ENCODE measurements around the gene TMEM258.

The TMEM258 gene

DNA sequence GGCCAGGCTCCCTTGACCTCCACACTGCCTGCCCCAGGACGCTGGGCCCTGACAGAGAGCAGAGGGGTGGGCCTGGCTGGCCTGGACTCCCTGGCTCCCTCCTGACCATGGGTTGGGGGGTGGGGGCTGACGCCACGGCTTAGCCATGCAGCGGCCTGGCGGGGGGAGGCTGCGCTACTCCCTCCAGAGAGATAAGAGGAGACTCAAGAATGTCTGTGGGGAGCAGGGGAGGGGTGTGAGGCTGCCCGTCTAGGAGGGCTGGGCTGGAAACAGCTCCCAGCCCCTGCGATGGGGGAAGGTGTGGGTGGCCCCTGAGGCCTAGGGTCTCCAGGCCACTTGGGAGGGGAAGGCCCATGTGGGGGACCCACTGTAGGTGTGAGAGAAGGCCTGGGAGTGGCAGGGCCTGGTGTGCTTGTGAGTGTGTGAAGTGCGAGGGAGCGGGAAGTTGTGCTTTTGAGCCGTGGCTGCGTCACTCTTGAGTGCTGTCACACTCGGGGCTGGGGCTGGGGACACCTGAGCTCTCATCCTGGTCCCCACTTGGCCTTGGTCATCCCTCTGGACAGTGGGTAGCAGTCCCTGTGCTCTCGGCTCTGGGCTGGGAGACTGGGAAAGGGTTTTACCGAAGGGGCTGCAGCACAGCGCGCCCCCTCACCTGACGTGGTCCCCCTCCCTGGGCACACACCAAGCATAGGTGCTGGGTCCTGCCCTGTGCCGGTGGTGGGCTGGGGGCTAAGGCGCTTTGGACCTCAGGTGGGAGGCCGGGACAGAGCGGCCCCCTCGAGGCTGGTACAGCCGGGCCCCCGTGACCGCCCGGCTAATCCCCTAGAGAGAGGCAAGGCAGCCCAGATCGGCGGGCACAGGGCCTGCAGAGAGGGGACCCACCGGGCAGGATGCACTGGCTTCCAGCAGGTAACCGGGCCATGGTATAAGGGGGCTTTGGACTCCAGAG, 37.6 kb downstream of the TMEM258 start:
- DNase-seq = no peak

DNA sequence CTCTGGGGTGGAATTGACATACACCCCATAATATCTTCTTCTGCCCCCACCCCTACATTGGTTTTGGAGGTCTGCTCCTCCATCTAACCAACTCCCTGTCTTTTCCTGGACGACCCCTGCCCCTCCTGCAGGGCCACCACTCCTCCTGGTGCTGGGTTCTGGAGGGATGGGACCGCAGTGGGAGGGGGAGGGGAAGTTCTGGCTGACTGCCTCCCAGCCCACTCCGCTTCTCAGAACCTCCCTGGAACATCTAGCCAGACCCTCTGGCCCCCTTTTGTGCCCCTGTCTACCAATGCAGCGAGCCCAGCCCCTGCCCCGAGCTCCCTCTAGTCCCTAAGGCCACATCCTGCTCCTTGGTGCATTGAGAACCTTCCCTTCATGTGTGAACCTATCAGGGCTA, 38.7 kb downstream of the TMEM258 start:
- no peak for DNase-seq

DNA sequence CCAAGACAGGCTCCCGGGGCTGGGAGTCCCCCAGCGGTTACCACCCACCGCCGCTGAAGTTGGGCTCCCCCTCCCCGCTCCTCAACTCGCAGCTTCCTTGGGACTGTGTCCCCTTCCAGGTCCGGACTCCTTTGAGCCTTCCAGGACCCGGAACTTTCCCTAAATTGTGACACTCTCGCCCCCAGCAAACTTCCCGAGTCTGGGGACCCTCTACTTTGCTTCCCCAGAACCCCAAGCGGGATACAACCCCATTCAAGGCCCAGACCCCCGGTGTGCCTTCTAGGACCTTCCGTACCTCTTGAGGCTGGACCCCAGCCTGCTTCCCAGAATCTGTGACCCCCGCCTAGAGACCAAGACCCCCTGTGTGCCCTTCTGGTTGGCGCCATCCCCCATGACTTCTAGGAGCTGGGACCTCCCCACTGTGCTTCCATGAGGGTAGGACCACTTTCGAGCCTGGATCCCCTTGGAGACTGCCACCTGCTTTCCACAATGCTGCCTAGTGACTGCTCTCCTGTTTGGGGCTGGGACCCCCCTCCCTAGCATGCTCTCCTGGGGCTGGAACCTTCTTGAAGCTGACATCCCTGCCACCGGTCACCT, 39.4 kb downstream of the TMEM258 start:
- DNase-seq = no peak

DNA sequence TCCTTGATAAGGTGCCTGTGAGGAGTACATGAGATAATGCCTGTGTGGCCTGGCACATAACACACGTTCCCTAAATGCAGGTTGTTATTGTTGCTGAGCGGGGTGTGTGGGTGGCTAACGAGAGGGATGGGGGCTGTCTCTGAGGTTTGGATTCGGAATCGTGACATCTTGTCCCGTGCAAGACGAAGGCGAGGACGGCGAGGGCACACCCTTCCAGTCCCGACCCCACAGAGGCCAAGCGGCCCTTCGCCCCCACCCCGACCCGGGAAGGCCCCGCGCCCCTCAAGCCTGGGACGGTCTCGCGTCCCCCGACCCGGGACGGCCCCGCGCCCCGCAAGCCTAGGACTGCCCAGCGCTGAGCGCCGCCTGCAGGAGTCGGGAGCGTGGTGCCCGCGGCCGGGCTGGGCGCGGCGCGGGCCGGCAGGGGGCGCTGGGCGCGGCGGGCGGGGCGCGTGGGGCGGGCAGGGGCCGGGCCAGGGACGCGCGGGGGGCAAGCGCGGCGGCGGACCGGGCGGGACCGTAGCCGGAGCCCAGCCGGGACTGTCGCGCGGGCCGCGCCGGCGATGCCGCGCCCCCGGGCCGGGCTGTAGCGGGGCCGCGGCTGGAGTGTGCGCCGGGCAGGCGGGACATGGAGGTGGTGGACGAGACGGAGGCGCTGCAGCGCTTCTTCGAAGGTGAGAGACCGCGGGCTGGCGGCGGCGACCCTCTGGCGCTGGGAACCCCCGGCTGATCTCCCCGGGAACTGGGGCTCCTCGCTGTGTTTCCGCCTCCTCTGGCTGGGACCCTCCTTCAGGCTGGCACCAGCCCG, 40.1 kb downstream of the TMEM258 start, which contains the start of gene MYRF:
MYRF (plus strand) TSS at position 520 of the 808 bp plus-strand sequence; CDS start at position 629, 109 bp downstream.
- peak in 3 of 4 experiments; percentile 15 to 37 (median 22) for DNase-seq

DNA sequence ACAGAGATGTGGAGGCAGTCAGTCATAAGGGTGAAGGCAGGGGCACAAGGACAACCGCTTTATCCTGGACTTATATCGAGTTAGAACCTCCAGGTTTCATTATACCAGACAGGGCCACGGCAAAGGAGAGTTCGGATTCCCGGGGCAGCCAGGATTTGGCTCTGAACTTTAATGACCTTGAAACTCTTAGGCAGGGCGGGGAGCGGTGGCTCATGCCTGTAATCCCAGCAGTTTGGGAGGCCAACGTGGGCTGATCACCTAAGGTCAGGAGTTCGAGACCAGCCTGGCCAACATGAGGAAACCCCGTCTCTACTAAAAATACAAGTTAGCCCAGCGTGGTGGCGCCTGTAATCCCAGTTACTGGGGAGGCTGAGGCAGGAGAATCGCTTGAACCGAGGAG, 41.0 kb downstream of the TMEM258 start:
- no peak for DNase-seq

DNA sequence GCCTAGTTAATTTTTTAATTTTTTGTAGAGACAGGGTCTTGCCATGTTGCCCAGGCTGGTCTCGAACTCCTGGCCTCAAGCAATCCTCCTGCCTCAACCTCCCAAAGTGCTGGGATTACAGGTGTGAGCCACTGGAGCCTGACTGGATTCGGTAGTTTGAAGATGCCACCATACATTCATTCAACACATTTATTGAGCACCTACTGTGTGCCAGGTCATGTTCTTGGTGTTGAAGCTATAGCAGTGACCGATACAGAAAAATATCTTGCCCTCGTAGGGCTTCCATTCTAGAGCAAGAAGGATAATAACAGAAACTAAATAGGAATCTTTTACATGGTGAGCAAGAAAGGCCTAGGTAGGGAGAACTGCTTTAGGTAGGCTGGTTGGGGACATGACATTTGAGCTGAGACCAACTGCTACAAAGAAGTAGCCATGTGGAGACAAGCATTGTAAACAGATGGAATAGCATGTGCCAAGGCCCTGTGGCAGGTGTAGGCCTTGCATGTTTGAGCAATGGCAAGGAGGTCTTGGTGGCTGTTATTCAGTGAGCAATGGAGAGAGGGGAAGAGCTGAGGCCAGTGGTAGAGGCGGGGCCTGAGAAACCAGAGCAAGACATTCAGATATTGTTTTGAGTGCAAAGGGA, 41.6 kb downstream of the TMEM258 start:
- no peak for DNase-seq

DNA sequence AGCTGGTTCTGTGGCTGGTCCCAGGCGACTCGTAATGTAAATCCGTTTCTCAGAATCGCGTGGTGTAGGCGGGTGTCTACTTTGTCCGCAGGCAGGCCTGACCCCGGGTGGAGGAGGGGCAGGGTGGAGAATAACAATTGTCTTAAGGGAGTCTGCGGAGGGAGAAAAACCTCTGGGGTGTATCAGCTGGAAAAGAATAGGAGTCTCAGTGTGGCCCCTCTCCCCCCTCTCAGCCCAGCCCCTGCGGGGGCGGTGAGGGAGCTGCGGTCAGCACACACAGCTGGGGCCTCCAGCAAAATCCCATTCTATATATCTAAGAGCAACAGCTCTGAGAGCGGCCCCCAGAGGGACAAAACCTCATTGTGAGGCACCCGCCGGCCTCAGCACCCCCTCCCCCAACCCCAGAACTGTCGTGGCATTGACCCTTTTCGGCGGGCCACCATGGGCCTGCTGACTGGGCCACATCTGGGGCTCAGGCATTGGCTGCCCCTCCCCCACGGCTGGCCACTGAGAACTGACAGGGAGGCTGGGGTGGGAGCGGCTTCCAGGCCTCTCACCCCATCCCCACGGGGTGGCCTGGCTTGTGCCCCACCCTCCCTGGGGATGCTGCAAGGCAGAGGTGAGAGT, 42.7 kb downstream of the TMEM258 start:
- no peak for DNase-seq

DNA sequence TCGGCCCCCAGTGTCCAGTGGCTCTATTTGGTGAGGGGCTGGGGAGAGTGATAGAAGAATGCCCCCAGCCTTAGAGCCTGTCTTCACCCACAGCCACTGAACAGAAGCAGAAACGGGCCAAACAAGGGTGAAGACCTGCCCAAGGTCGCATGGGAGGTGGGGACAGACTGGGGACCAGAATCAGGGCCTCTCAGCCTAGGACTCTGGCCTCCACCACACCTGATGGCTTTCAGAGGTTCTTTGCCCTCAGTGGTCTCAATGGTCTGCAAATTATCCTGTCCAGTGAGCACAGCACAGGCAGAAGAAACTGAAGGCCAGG, 44.5 kb downstream of the TMEM258 start:
- no peak for DNase-seq

DNA sequence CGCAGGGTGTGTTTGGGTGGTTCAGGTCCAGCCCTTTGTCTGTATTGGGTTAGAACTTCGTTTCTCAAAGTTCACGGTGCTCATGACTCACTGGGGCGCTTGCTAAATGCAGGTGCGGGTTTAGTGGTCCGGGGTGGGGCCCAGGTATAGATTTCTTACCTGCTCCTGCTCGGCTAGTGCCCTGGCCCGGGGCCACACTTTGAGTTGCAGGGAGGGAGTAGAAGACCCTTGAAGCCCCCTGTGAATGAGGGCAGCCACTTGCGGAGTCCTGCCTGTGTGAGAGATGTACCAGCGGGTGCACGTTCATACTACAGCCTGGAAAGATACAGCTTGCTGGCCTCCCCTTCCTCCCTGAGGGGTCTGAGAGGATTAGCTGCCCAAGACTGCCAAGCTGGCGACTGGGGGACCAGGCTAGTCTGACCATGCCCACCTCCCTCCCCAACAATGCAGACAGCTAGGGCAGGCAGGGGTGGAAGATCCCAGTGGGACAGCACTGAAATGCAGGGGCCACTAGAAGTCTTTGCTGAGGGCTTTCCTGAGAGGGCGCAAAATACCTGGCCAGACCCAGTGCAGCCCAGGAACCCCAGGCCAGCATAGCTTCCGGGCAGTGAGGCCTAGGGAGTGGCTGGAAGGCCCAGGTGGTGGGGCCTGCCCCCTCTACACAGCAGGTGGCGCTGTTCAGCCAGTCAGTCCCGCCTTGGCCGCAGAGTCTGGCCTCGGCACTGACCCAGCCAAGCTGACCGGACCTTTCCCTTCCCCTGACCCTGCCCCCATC, 45.0 kb downstream of the TMEM258 start:
- peak in 2 of 4 experiments; percentile 14 to 16 for DNase-seq

DNA sequence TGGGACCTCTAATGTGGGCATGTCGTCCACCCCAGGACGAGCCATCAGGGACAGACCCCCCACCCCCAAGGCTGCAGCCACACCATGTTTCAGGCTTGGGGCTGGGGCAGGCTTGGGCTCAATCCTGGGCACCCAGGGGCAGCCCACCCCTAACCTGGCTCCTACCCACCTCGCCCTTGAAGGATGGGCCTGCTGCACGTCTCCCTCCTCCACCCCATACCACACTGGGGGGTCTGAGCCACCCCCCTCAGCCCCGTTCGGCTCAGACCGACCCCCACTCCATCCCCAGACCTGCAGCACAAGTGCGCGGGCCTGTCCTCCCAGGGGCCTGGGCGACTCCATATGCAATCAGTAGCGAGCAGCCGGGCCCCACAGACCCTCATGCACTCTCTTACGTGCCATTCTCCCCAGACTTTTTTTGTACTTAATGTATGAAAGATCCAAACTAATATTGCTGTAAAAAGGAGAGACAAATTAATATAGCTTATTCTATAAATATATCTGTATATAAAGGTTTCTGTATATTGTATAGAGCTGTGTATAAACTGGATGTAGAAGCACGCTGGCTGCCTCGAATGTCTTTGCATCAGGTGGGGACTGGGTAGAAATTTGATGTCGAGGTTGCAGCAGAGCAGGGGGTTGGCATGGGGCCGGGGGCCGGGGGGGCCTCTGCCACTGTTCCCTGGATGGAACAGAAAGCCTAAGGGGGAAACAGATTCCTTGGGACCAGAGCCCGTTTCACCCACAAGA, 45.8 kb downstream of the TMEM258 start:
- DNase-seq = no peak

DNA sequence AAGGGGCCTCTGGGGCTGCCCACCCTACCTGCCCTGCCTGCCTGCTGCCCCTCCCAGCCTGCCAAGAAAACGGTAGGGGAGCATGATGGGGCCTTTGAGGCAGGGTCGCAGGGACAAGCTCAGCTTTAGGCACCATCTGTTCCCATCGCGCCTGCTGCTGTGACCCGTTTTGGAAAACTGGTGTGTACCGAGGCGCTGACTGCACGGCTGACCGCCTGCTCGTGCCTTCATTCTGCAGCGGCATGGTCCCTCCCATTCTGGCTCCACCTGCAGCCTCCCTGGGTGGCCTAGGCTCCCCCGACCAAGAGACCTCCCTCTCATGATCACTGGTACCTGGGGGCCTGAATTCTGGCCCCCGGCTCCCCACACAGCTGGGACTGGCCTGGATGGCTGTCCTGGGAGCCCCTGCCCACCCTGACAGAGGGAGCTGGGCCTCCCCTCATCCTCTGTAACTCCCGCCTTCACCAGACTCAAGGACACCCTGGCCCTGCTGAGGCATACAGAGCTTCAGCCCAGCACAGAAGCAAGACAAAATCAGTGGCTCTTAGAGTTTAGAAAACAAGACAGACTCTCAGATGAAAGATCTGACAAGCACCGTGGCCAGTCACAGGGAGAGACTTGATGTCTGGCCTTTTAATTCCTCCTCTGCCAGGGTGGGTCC, 46.5 kb downstream of the TMEM258 start:
- no peak for DNase-seq

DNA sequence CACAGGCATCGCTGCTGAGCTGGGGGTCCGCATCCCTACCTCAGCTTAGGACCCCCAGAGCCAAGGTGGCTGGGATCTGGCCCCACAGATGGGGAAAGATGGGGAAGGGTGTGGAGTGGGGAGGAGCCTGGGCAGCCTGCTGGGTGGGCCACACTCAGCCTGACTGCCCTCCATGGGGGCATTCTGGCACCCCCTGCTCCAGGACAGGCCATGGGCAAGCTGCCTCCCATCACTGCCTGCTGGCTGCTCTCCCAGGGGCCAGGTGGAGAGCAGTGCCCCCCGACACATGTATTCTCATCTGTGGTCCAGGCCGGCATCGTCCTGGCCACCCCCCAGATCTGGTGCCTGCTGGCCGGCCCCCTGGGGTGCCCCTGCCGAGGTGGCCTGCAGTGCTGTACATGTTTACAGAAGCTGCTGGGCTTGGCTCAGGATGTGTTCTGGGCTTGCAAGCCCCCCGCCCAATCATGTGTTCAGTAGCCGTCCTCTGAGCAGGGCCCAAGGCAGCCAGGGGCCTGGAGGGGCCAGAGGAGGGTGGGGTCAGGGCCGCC, 47.7 kb downstream of the TMEM258 start:
- DNase-seq = no peak

DNA sequence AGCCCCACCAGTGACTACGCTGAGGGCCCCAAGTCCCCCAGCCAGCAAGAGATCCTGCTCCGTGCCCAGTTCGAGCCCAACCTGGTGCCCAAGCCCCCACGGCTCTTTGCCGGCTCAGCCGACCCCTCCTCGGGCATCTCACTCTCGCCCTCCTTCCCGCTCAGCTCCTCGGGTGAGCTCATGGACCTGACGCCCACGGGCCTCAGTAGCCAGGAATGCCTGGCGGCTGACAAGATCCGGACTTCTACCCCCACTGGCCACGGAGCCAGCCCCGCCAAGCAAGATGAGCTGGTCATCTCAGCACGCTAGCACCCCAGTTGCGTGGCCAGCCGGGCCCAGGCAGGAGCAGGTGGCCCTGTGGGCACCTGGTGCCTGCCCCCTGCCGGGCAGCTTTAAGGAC, 48.2 kb downstream of the TMEM258 start:
- no peak for DNase-seq

DNA sequence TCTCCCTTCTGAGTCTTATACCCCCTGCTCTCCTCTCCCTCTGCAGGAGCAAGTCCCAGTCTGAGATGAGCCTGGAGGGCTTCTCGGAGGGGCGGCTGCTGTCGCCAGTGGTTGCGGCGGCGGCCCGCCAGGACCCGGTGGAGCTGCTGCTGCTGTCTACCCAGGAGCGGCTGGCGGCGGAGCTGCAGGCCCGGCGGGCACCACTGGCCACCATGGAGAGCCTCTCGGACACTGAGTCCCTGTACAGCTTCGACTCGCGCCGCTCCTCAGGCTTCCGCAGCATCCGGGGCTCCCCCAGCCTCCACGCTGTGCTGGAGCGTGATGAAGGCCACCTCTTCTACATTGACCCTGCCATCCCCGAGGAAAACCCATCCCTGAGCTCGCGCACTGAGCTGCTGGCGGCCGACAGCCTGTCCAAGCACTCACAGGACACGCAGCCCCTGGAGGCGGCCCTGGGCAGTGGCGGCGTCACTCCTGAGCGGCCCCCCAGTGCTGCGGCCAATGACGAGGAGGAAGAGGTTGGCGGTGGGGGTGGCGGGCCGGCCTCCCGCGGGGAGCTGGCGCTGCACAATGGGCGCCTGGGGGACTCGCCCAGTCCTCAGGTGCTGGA, 48.8 kb downstream of the TMEM258 start:
- DNase-seq = no peak

DNA sequence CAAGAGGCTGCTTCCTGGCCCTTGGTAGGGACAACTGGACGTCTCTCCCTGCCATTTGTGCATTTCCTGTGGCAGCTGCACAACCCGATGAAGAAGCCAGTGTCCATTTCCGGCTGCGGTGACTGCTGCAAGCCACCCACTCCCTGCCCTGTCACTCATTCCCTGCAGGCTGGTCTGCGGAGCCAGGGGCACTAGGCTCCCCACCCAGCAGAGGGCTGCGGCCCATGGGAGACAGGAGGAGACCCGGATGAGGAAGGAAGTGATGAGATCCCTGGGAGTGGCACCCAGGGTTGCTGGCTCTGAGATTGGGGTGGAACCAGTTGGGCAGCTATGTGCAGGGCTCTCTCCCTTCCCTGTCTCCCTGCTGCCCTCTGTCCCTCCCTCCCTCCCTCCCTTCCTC, 50.0 kb downstream of the TMEM258 start:
- DNase-seq = no peak

DNA sequence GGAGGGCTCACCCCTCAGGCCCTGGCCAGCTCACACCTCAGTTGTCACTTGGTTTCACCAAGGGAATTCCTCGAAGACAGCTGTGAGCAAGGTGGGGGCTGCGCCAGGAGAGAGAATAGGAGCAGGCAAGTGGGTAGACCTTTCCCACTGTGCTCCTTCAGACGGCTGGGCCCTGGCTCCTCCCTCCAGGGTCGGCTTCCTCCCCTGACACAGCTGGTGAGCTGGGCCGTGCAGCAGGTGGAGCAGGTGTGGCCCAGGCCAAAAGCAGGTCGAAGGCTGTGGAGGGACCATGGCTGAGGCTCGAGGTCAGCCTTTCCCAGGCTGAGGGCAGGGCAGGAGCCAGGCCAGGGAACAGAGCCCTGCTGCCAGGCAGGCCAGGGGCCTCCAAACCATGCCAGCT, 52.4 kb downstream of the TMEM258 start:
- DNase-seq = no peak

DNA sequence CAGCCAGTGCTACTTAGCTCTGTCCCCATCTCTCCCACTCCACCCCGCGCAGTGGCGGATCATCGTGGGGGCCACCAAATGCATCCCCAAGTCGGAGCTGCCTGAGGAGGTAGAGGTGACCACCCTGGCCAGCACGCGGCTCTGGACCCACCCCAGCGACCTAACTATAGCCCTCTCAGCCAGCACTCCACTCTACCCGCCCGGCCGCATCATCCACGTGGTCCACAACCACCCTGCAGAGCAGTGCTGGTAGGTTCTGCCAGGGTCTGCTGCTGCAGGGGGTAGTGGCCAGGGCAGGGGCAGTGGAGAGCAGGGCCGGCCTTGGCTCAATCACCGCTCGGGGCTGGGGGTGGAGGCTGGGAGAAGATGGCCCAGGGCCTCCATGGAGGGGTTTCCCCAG, 53.0 kb downstream of the TMEM258 start:
- DNase-seq = no peak

Measured in activated CD4-positive, CD25-positive, alpha-beta regulatory T cell (primary cell).